ENCODE data around the gene RFTN1.
A peak's percentile ranks its signal among the peaks of the same experiment; 100 is the strongest.

Gene RFTN1

GRCh38 chr3:16373341-16373946 is 140.1 kb downstream of the RFTN1 start:
- DNase-seq = no peak

GRCh38 chr3:16372362-16373292 is 140.9 kb downstream of the RFTN1 start:
- DNase-seq = no peak

- DNase-seq = no peak
Measured at GRCh38 chr3:16370872-16371740, 142.4 kb downstream of the RFTN1 start.

GRCh38 chr3:16370503-16370871 is 143.0 kb downstream of the RFTN1 start:
- no peak for DNase-seq

GRCh38 chr3:16369885-16370284 is 143.6 kb downstream of the RFTN1 start:
- DNase-seq = no peak

GRCh38 chr3:16369276-16369675 is 144.2 kb downstream of the RFTN1 start:
- DNase-seq = no peak

- no peak for DNase-seq
Measured at GRCh38 chr3:16366581-16366980, 146.9 kb downstream of the RFTN1 start.

GRCh38 chr3:16365491-16366128 is 147.9 kb downstream of the RFTN1 start:
- DNase-seq = no peak

- no peak for DNase-seq
Measured at GRCh38 chr3:16364963-16365362, 148.5 kb downstream of the RFTN1 start.

GRCh38 chr3:16364323-16364722 is 149.2 kb downstream of the RFTN1 start:
- DNase-seq = no peak

GRCh38 chr3:16363636-16364035 is 149.9 kb downstream of the RFTN1 start:
- no peak for DNase-seq

GRCh38 chr3:16362770-16363169 is 150.7 kb downstream of the RFTN1 start:
- peak; percentile 73 for DNase-seq

GRCh38 chr3:16361087-16361486 is 152.4 kb downstream of the RFTN1 start:
- DNase-seq = no peak

GRCh38 chr3:16359331-16359730 is 154.2 kb downstream of the RFTN1 start:
- no peak for DNase-seq

- no peak for DNase-seq
Measured at GRCh38 chr3:16358336-16358735, 155.2 kb downstream of the RFTN1 start.

GRCh38 chr3:16357186-16358121 is 156.0 kb downstream of the RFTN1 start:
- no peak for DNase-seq

- no peak for DNase-seq
Measured at GRCh38 chr3:16355828-16356227, 157.7 kb downstream of the RFTN1 start.

- DNase-seq = no peak
Measured at GRCh38 chr3:16354291-16354690, 159.2 kb downstream of the RFTN1 start.

GRCh38 chr3:16352428-16352827 is 161.1 kb downstream of the RFTN1 start:
- DNase-seq = no peak

GRCh38 chr3:16350597-16351318 is 162.7 kb downstream of the RFTN1 start:
- DNase-seq = no peak
